GM12801 (cell line): Measurements from ENCODE around the gene HOXD11.

Experiments
- CTCF ChIP-seq: IDR thresholded peaks from one replicate; pipeline ENCODE4 v1.5.1; 2011; ENCODE audit warnings: control low read depth; ENCODE audit not compliant: insufficient read length; ENCODE audit errors: extremely low read depth

HOXD11 gene

GRCh38 chr2:176118601-176119339 lies 11.7 kb downstream of the HOXD11 start:
- no peak for TF ChIP-seq CTCF

- no peak for TF ChIP-seq CTCF
Observed at GRCh38 chr2:176120364-176121189, 13.5 kb downstream of the HOXD11 start.

- no peak for TF ChIP-seq CTCF
Observed at GRCh38 chr2:176121190-176122051, 14.3 kb downstream of the HOXD11 start.

- no peak for TF ChIP-seq CTCF
Observed at GRCh38 chr2:176122052-176122682, 15.1 kb downstream of the HOXD11 start.

GRCh38 chr2:176122683-176123410 lies 15.8 kb downstream of the HOXD11 start, which contains the start of gene HOXD9:
TSS of gene HOXD9 (plus strand) at chr2:176122719. CDS start at chr2:176122769, 50 bp downstream.
- TF ChIP-seq CTCF, result no peak

- no peak for TF ChIP-seq CTCF
Observed at GRCh38 chr2:176123411-176124109, 16.5 kb downstream of the HOXD11 start.
